Motor neuron (in vitro differentiated cells): ENCODE measurements around the gene PDE4D. TPM values are rescaled to one million over a fixed set of nuclear protein-coding genes. Genes with fewer than 3 reads are reported as not detected.
"Not testable (repeated sequence)": the region's sequence is repeated elsewhere in the genome, so short reads cannot be mapped to it uniquely, and the experiment has no call there.

Experiments
- ATAC-seq, 8 experiments: fragments of 200-7000 bp; cut with Tn5 transposase; replicated peaks in 6 of 8; 2 replicates each; pipeline ENCODE4 v1.8.0; 2021; ENCODE audit warnings: mild to moderate bottlenecking in 8 of 8, moderate library complexity in 8 of 8
- H3K27ac ChIP-seq, 2 donors: fragments of 250-450 bp; sonication (Bioruptor Pico); 2 replicates each; pipeline ENCODE4 v1.9.0; 2021; ENCODE audit warnings: antibody characterized with exemption in 2 of 2, mild to moderate bottlenecking in 2 of 2, moderate library complexity in 1 of 2
- H3K4me1 ChIP-seq, 2 donors: fragments of 250-450 bp; sonication (Bioruptor Pico); replicated peaks in 1 of 2; 2 replicates each; pipeline ENCODE4 v1.6.1; 2021; ENCODE audit warnings: antibody characterized with exemption in 2 of 2, mild to moderate bottlenecking in 2 of 2, moderate library complexity in 1 of 2
- H3K4me3 ChIP-seq, 5 donors: fragments of 250-450 bp; sonication (Bioruptor Pico); 2 replicates each; pipeline ENCODE4 v1.9.0; 2021; ENCODE audit warnings: antibody characterized with exemption in 5 of 5, mild to moderate bottlenecking in 5 of 5, moderate library complexity in 4 of 5
- WGBS, 10 experiments: fragments of 450-650 bp; shearing (Covaris generic); methylation state at CpG; one replicate each; pipeline ENCODE4 v1.0.0; 2022; 5-methylcytosine and 5-hydroxymethylcytosine counted together
- in situ Hi-C, 9 experiments: fragments of 400-800 bp; cut with MboI; loops; one replicate each; pipeline ENCODE4 v1.15.0; 2021; ENCODE audit warnings: low sequenced_read_pairs in 9 of 9, low pct_unique_long_range_greater_than_20kb in 2 of 9; ENCODE audit not compliant: unreplicated experiment in 9 of 9
- total RNA-seq, 8 experiments: library from RNA; unstranded; fragments of 300-600 nt; gene quantifications; 2 replicates each; pipeline versions ENCODE4 v1.2.3 to v1.2.4, GENCODE V29; 2022

The PDE4D gene
- total RNA-seq, 8 experiments from 2014 or later = 10.1 to 57.2 (median 23.7) TPM

DNA sequence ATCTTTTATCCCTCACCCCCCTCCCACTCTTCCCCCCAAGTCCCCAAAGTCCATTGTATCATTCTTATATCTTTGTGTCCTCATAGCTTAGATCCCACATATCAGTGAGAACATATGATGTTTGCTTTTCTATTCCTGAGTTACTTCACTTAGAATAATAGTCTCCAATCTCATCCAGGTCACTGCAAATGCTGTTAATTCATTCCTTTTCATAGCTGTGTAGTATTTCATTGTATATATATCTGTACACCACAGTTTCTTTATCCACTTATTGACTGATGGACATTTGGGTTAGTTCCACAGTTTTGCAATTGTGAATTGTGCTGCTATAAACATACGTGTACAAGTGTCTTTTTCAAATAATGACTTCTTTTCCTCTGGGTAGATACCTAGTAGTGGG, 591.0 kb downstream of the PDE4D start:
- ATAC-seq, in situ Hi-C loops, H3K4me1 ChIP-seq, H3K27ac ChIP-seq, H3K4me3 ChIP-seq: not testable (repeated sequence)
- 33 to 83% methylated on average over 1 of the region's 1 CpG; no CpG with 5 or more reads in 8 of the 10 experiments for WGBS, 10 experiments

GRCh38 chr5:59301727-59302126, 591.8 kb downstream of the PDE4D start:
- Histone ChIP-seq H3K4me3 (no peak overlapping the region), H3K4me1 (no peaks in the 10 kb centered on the region), H3K27ac (no peak overlapping the region)
- no peak for ATAC-seq
- WGBS, 10 experiments = 69 to 100% (median 93%) methylated on average over 1 to 3 of the region's 4 CpGs; no CpG with 5 or more reads in 5 of the 10 experiments
- in situ Hi-C loops = no loop called here

DNA sequence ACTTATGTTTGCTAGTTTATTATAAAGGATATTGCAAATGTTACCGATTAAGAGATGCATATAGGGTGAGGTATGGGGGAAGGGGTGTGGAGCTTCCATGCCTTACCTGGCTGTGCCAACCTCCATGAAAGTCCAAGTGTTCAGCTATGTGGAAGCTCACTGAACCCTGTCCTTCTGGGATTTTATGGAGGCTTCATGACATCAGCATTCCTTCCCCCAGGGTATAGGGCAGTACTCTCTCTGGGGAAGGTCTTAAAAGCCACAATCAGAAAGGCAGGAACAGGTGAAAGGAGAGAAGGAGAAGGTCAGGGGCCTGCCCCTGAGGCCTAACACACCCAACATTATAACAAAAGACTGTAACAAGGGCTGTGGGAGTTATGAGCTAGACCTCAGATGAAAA, 592.6 kb downstream of the PDE4D start:
- no peak for ATAC-seq
- 14 to 100% (median 100%) methylated on average over 1 of the region's 1 CpG; no CpG with 5 or more reads in 7 of the 10 experiments for WGBS, 10 experiments
- H3K27ac ChIP-seq = no peak overlapping the region
- no peaks in the 10 kb centered on the region for H3K4me1 ChIP-seq
- in situ Hi-C loops = no loop called here
- H3K4me3 ChIP-seq = no peak overlapping the region

DNA sequence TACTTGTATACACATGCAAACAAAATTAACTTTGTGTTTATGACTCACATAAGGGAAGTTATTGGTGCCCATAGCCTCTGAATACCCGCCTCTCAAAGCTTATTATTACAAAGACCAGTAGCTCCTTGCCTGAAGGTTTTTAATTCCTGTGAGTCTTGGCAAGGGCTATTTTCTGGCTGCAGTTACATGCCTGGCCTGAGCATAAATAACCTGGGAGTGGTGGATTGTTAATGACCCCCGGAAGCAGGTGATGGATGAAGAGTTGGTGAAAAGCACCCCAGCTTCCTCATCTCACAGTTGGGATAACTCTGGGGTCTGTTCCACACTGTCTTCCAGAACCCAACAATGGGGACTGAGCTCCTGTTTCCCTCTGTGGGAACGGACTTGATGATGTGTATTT, 594.5 kb downstream of the PDE4D start:
- ATAC-seq = peak in 3 of 8 experiments; percentile 53 to 73 (median 59)
- Histone ChIP-seq H3K27ac (no peak overlapping the region), H3K4me1 (no peaks in the 10 kb centered on the region), H3K4me3 (no peak overlapping the region)
- in situ Hi-C loops = no loop called here
- WGBS, 10 experiments = 43 to 100% (median 87%) methylated on average over 1 to 3 of the region's 3 CpGs

GRCh38 chr5:59296317-59297264, 596.9 kb downstream of the PDE4D start:
- no peak overlapping the region for H3K27ac ChIP-seq

DNA sequence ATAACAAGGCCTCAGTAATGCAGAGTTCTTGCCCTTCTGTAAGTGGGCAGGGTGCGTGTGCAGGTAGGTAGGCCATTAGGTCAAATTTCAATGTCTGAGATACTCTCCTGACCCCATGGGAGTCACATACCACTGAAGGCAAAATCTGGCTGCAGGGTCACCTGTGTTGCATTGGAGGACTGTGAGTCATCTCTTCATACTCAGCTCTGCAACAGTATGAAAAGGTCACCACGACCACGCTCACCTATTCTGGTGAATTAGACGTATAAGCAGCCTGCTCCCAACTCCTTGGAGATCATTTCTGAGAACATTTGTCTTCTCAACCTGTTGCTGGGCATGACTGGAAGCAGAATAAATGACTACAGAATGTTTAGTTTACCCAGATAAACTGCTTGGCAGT, 599.8 kb downstream of the PDE4D start:
- 70 to 100% (median 87%) methylated on average over 1 to 4 of the region's 4 CpGs; no CpG with 5 or more reads in 3 of the 10 experiments for WGBS, 10 experiments
- H3K4me3 ChIP-seq = no peak overlapping the region
- peak in 1 of 8 experiments; percentile 8 for ATAC-seq

More at GRCh38 chr5:59296317-59297264, 596.9 kb downstream of the PDE4D start:
- peak in 4 of 8 experiments; percentile 41 to 72 (median 54) for ATAC-seq
- H3K4me3 ChIP-seq = no peak overlapping the region
- in situ Hi-C loops = no loop called here
- 11 to 96% (median 63%) methylated on average over 1 to 5 of the region's 5 CpGs; no CpG with 5 or more reads in 1 of the 10 experiments for WGBS, 10 experiments
- H3K4me1 ChIP-seq = no peaks in the 10 kb centered on the region

DNA sequence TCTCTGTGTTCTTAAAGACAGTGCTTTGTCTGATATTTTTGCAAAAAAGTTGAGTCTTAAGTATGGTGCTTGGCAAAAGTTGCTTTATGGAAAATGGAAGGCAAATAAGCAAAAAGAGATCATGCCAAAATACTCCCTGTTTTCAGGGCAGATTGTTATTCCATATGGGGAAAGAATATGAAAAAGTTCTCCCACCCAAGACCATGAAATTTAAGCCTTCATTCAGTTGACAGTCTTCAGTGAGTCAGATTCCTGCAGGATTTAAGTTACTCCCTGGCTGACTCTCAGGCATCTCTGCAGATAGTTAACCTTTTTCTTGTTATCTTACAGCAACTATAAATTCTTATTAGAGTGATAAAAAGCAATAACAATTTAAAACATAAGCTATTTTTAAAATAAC, 601.6 kb downstream of the PDE4D start:
- in situ Hi-C loops = no loop called here
- H3K4me1 ChIP-seq = no peaks in the 10 kb centered on the region
- H3K27ac ChIP-seq = no peak overlapping the region
- no peak overlapping the region for H3K4me3 ChIP-seq
- no peak for ATAC-seq

More for the DNA sequence above, 599.8 kb downstream of the PDE4D start:
- no peaks in the 10 kb centered on the region for H3K4me1 ChIP-seq
- in situ Hi-C loops = no loop called here
- H3K27ac ChIP-seq = no peak overlapping the region

DNA sequence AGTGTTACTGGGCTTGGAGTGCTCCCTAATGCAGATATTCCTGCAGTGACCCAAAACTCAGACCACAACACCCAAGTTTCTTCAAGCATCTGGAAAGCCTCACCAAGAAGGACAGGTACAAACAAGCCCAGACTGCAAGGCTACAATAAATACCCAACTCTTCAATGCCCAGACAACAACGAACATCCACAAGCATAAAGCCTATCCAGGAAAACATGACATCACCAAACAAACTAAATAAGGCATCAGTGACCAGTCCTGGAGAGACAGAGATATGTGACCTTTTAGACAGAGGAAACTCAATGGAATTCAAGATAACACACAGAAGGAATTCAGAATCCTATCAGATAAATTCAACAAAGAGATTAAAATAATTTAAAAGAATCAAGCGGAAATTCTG, 605.6 kb downstream of the PDE4D start:
- no peak for ATAC-seq
- Histone ChIP-seq H3K4me3 (no peak overlapping the region), H3K27ac (no peak overlapping the region), H3K4me1 (no peaks in the 10 kb centered on the region)
- 67 to 100% (median 85%) methylated on average over 1 to 2 of the region's 2 CpGs; no CpG with 5 or more reads in 2 of the 10 experiments for WGBS, 10 experiments
- in situ Hi-C loops = no loop called here

DNA sequence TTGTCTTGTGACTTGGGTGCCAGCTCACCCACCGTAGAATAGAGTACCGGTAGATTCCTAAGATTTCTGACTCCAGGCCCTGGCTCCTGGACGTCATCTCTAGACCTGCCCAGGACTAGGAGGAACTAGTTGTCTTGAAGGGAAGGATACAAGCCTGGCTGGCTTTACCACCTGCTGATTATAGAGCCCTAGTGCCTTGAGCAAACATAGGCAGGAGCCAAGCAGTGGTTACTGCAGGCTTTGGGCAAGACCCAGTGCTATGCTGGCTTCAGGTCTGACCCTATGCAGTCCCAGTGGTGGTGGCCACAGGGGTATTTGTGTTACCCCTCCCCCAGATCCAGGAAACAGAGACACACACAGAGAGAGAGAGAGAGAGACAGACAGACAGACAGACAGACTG, 606.2 kb downstream of the PDE4D start:
- 80 to 100% (median 100%) methylated on average over 1 to 2 of the region's 3 CpGs; no CpG with 5 or more reads in 7 of the 10 experiments for WGBS, 10 experiments
- Histone ChIP-seq H3K27ac (no peak overlapping the region), H3K4me3 (no peak overlapping the region), H3K4me1 (no peaks in the 10 kb centered on the region)
- in situ Hi-C loops = no loop called here
- ATAC-seq = no peak

DNA sequence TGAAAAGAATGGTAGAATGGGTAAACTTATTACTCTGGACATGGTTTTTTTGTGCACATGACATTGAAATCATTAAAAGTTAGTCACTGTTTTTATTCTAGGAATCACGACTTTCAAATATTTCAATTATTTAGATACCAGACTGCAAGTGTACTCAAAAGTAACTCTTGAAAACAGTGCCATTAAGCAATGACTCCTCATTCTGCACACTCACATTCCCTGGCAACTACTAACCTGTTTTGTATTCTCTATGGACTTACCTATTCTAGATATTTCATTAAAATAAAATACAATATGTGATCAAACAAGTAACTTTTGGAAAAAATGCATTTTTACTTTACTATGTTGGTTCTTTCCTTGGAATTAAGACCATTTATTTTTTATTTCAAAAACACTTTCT, 607.0 kb downstream of the PDE4D start:
- H3K27ac ChIP-seq = no peak overlapping the region
- no peak overlapping the region for H3K4me3 ChIP-seq
- no peaks in the 10 kb centered on the region for H3K4me1 ChIP-seq
- no peak for ATAC-seq
- in situ Hi-C loops = no loop called here
- 0 to 100% (median 71%) methylated on average over 1 of the region's 1 CpG; no CpG with 5 or more reads in 1 of the 10 experiments for WGBS, 10 experiments

DNA sequence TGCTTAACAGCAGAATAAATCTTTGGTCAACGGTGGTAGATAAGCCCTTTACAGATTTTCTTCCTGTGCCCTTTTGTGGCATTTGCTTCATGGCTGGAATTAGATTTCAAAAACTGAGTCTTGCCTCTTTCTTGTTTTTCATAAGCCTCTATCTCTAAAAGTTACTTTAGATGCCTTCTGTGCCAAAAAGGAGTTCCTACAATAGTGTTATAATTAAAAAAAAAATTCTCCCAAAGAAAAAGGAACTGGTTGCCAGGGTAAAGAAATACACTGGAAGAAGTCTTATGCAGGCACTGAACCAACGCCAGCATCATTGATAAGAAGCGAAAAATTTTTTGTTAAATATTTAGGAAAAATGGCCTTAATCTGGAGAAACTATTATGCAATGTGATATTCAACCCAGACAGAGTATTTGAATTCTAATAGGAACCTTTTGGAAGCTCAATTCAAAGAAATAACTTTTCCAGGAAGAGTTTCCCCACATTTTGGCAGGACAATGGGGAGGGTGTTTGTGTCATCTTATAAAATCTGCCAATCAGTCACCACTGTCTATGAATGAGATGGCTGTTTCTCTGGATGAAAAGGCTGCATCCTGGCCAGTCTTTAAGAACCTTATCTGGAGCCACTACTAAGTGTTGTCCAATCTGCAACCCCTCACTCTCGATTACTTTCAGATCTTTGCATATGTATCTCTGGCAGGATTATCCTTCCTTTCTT, 608.1 kb downstream of the PDE4D start:
- H3K4me1 ChIP-seq = no peaks in the 10 kb centered on the region
- WGBS, 10 experiments = 11 to 100% (median 85%) methylated on average over 1 to 4 of the region's 4 CpGs
- no peak overlapping the region for H3K27ac ChIP-seq
- in situ Hi-C loops = no loop called here
- no peak for ATAC-seq
- no peak overlapping the region for H3K4me3 ChIP-seq

GRCh38 chr5:59282726-59283125, 610.8 kb downstream of the PDE4D start:
- 0 to 100% (median 73%) methylated on average over 1 of the region's 1 CpG for WGBS, 10 experiments
- no peak overlapping the region for H3K27ac ChIP-seq
- H3K4me1 ChIP-seq = no peaks in the 10 kb centered on the region
- no peak overlapping the region for H3K4me3 ChIP-seq
- ATAC-seq = no peak
- in situ Hi-C loops = no loop called here

GRCh38 chr5:59279979-59280378, 613.5 kb downstream of the PDE4D start:
- no peak for ATAC-seq
- WGBS, 10 experiments = 80 to 100% (median 92%) methylated on average over 1 to 2 of the region's 2 CpGs; no CpG with 5 or more reads in 1 of the 10 experiments
- Histone ChIP-seq H3K4me3 (no peak overlapping the region), H3K27ac (no peak overlapping the region), H3K4me1 (peaks cover 0 to 2% of the 10 kb centered on the region in 2 donors)
- in situ Hi-C loops = no loop called here
